ENCODE measurements around the gene FUZ.

Gene FUZ

GRCh38 chr19:49812997-49813861 lies at the start of gene FUZ:
Gene FUZ, minus strand, starts transcription at chr19:49813292. Its CDS starts 186 bp downstream, at chr19:49813106.
- peak; percentile 99 for DNase-seq

GRCh38 chr19:49862391-49863253 lies 49.5 kb upstream of the FUZ start:
- peak; percentile 30 for DNase-seq

GRCh38 chr19:49861541-49862378 lies 48.7 kb upstream of the FUZ start:
- no peak for DNase-seq

- no peak for DNase-seq
These were observed 48.0 kb upstream of the FUZ start for GRCh38 chr19:49861107-49861506.

GRCh38 chr19:49860336-49861102 lies 47.4 kb upstream of the FUZ start:
- no peak for DNase-seq

- no peak for DNase-seq
These were observed 46.7 kb upstream of the FUZ start for GRCh38 chr19:49859682-49860335.

- no peak for DNase-seq
These were observed 45.2 kb upstream of the FUZ start for GRCh38 chr19:49858088-49858985.

- DNase-seq, result no peak
These were observed 44.7 kb upstream of the FUZ start for GRCh38 chr19:49857838-49858087.

GRCh38 chr19:49857061-49857837 lies 44.2 kb upstream of the FUZ start:
- no peak for DNase-seq

- DNase-seq, result no peak
These were observed 43.5 kb upstream of the FUZ start for GRCh38 chr19:49856574-49857021.

- DNase-seq, result no peak
These were observed 42.8 kb upstream of the FUZ start for GRCh38 chr19:49855676-49856573.

GRCh38 chr19:49855277-49855675 lies 42.2 kb upstream of the FUZ start:
- DNase-seq, result no peak

- DNase-seq, result no peak
These were observed 41.5 kb upstream of the FUZ start for GRCh38 chr19:49854378-49855263.

GRCh38 chr19:49853852-49854377 lies 40.8 kb upstream of the FUZ start:
- no peak for DNase-seq

- DNase-seq, result no peak
These were observed 39.6 kb upstream of the FUZ start for GRCh38 chr19:49852631-49853126.

GRCh38 chr19:49851456-49852259 lies 38.6 kb upstream of the FUZ start:
- DNase-seq, result peak; percentile 69
